GM18511 (cell line): ENCODE data around the gene CNNM3.
"Not testable (repeated sequence)": the region's sequence is repeated elsewhere in the genome, so short reads cannot be mapped to it uniquely, and the experiment has no call there.

ENCODE experiments used
- ATAC-seq: cut with Tn5 transposase; IDR thresholded peaks from one replicate; pipeline ENCODE4 v1.9.1; 2021; ENCODE audit warnings: mild to moderate bottlenecking, moderate library complexity; ENCODE audit not compliant: unreplicated experiment

Gene CNNM3

DNA sequence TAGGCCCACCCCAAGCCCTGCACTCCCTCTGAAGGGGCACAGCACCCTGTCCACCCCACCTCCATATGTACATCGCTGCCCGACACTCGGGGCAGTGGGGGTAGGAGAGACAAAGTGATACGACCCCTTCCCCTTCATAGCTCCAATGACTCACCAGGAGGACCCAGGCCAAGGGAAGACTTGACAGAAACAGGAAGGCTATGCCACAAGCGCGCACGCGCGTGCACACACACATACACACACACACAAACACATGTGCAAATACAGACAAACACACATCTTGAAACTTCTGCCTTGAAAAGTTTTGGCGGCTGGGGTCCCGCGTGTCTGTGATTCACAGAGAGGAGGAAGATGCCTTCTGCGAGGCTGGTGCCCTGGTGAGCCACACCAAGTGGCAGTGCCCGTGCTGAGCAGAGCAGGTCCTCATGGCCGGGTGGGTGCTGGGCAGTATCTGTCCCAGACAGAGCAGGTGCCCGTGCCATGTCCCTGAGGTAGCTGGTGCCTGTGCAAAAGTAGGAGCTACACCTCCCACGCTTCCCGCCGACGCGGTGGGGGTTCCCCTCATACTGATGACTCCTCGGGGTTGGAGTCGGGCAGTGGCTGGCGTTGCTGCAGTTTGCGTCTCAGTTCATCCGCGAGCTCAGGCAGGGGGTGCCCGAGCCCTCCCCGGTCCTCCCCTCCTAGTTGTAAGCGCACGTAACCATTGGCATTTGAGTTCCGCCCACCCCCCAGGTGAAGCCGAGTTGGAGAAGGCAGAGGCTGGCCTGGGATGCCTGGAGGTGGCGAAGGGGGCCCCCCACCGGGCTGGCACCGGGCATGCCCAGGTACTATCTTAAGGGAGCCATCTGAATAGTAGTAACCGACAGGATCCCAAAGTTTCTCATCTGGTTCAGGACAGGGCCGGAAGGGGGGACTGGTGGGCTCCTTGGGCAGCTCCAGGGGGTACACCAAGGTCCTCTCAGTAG is 44.3 kb downstream of the CNNM3 start:
- no peak for ATAC-seq

DNA sequence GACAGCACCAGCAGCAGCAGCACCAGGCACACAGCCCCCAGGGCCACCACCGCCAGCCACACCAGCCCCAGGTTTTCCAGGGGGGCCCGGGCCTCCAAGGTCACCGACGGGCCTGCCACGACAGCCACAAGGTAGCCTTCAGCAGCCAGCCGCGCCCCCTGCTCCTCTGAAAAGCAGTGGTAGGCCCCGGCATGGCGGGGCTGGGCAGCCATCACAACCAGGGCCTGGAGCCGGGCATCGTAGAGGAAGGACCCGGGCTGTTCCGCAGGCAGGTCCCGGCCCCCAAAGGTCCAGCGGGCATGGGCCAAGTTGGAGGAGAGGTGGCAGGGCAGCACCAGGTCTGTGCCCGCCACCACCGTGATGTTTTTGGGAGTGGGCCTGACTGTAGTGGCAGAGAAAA is 45.0 kb downstream of the CNNM3 start:
- no peak for ATAC-seq

DNA sequence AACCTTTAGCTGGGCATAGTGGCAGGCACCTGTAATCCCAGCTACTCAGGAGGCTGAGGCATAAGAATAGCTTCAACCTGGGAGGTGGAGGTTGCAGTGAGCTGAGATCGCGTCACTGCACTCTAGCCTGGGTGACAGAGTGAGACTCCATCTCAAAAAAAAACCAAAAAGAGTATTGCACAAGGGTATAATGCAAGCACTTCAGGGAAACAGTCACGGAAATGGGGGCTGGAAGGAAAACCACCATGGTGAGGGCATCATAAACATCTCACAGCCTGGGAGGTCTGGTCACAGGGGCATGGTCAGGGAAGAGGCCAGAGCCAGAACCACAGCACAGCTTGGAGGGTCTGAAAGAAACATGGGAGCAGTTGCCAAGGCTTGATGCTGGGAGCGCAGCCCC is 47.0 kb downstream of the CNNM3 start:
- not testable (repeated sequence) for ATAC-seq

DNA sequence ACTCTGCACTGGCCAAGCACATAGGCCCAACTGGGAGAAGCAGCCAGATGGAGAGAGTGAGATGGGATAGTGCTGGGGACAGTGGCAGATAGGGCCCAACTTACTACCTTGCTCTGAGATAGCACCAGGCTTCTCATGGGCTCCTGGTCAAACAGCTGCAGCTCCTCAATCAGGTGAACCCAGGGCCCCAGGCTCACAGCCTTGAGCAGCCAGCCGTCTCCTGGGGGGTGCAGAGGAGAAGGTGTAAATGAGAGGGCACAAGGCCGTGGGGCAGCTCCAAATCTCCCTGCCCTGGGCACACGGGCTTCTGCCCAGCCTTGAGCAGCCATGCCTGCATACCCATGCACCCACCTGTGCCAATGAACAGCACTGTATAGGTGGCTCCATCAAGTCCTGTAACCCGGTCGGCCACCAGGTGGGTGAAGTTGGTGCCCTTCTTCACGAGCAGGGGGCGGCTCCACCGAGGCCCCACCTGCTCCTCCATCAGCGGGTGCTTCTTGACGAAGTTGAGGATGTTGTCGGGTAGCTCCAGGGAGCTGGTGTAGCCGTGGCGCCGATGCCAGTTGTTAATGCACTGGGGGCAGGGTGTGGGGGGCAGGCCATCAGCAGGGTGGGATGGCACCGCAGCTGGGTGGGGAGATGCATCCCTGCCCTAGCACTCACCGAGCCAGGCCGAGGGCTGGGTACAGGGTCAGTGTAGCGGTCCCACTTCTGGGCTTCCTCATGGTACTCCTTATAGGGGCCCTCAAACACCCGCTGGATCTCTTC is 47.7 kb downstream of the CNNM3 start:
- ATAC-seq, result no peak

DNA sequence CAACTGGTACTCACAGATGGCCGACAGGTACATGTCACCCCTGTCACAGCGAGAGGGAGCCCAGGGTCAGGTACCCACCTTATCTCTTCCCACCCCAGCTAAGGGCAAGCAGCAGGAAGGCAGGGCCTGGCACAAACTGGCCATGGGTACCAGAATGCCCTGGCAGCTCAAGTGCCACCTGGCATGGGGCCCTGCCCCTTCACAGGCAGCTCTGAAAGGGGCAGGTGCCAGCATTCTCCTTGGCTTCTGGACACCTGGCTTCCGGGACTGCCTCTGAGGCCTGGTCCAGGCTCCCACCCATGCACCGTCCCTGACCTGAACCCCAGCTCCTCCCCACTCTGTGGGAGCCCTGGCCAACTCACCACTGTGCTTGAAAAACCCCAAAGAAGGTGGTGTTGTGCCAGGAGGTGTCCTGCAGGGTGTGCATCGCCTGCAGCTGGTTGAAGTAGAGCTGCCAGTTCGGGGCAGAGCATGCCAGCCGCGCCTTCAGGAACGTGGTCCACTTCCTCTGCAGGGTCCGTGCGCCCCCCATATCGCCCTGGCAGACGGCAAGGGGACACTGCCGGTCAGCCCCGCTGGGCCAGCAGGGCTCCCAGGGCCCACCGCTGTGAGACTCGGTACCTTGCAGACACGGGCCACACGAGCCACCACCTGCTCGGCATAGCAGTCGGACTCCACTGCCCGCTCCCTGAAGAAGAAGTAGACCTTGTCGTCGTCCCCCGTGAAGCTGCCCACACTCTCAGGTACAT is 48.4 kb downstream of the CNNM3 start:
- no peak for ATAC-seq

DNA sequence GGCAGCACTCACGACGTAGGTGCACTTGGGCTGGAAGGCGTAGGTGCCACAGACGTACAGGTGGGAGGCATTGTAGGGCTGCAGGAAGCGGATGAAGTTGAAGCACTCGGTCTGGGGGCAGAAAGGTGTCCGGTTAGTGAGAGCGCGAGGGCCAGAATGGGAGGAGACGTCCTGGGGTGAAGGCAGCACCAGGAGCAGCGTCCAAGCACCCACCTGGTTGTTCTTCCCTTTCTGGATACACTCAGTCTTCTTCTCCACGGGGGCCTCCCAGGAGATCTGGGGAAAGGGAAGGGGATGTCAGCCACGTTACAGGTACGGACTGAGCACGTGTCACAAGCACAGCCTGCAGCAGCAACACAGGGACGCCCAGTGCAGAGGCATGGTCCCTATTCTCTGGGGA is 49.6 kb downstream of the CNNM3 start:
- ATAC-seq, result no peak

DNA sequence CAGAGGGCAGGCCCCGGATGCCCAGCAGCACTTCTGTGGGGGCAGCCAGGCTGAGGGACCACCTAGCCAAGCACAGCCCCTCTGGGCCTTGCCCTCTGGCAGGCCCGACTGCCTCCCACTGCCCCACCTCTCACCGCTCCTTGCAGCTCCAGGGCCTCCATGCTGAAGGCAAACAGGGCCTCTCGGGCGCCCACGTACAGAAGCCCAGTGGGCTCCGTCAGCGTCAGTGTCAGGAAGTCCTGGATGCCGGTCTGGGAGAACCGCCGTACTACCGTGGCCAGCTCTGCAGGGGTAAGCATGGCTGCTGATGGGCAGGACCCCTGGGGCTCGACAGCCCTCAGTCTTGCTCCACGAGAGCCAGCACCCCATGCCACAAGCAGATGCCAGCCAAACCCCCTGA is 50.1 kb downstream of the CNNM3 start:
- no peak for ATAC-seq

DNA sequence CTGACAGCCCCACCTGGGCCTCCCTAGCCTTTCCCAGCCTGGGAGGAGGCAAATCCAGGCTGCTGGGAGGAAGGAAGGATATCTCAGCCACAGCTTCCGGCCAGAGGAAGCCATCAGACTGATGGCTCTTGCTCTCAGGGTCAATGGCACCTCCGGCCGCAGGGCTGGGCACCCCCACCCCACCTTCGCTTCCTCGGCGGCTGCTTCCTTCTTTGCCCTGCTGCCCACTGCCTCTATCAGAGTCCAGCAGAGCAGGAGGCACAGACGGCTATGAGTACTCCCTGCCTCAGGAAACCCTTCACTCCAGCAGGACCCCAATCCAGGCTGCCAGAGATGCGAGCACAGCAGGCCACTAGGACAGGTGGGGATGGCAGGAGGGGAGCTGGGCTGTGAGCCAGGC is 50.5 kb downstream of the CNNM3 start:
- no peak for ATAC-seq

DNA sequence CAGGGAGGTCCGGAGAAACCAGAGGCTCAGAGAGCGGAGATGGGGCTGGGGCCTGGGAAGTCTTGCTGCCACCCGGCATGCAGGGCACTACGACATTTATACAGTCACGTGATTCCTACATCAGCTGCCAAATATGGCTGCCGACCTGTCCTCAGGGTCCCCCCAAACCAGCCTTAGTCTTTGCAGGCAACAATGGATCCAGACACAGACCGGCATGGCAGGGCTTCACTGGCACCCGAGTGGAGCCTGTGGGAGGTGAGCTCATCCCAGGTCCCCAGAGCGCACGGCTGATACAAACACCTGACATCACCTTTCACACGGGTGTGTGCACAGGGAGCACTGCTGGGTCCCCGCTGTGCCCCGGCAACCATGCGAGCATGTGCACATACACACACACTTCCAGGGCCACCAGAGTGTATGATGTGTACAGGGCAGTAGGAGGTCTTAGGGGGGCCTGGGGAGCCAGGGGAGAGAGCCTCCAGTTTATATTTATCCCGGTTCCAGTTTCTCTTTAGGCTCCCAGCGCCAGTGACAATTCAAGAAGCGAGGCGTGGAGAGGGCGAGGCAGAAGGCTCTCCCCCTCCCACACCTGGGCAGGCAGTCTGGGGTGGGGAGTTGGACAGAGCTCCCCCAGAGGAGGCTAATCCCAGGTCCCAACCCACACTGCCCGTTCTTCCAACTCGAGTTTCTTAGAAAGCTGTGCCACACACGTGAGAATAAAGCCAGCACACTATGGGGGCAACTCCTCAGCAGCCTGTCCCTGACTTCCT is 51.1 kb downstream of the CNNM3 start:
- ATAC-seq, result no peak

DNA sequence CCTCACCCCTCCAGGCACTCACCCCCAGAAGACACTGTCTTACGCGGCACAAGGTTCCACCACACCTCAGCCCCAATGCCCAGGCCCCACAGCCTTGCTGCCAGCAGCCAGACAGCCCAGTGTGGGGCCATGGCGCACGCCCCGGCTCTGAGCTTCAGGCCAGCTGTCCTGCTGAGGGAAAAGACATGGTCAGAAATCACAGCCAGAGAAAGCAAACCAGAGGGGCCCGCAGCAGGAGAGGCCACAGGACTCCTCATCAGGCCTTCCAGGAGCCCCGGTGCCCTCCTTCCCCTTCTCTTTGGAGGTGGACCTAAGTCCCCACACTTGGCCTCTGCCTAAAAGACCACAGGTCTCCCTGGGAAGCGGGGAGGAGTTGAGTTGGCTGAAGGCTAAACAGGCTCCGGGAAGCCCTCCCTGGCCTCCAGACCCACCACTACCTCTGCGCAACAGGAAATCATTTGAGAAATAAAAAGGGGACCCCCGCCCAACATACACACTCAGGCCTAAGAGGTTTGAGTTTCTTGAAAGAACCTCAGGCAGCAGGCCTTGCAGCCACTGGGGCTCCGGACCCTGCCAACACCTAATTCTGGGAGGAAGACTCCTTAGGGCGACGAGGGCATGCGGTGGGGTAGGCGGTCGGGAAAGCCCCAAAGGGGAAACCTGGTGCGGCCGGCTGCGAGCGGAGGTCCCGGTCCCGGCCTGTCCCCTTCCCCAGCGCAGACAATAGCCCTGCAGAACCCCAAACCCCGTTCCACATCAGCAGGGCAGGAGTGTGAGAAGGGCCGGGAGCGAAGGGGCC is 51.9 kb downstream of the CNNM3 start:
- peak; percentile 19 for ATAC-seq

DNA sequence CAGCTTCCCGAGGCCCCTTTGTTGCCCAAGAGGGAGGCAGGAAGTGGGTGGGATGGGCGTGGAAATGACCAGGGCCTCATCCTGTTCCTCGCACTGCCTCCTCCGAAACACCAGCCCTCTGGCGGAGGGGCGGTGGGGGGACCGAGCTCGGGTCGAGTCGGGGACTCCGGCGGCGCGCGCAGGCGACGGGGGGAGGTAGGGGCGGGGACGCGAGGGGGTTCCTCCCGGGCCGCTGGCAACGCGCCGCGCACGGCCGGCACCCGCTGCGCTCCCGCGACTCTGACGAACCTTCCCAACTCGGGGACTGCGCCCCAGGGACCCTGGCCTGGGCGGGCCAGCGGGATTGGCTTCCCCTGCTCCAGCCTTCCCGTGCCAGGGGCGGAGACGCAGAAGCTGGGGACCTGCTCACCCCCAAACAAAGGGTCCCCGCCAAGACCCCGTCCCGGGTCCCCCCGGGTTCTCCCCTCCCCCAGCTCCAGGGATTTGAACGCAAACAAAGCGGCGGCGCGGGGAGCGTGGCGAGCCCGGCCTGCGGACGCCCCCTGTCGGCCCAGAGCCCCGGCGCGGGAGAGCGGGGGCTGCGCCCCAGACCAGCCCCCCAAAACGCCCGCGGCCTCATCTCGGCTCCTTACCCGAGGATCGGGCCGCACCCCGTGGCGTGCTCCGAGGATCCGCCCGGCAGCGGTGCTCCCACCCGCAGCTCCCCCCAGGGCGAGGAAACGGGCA is 52.6 kb downstream of the CNNM3 start:
- peak; percentile 52 for ATAC-seq

DNA sequence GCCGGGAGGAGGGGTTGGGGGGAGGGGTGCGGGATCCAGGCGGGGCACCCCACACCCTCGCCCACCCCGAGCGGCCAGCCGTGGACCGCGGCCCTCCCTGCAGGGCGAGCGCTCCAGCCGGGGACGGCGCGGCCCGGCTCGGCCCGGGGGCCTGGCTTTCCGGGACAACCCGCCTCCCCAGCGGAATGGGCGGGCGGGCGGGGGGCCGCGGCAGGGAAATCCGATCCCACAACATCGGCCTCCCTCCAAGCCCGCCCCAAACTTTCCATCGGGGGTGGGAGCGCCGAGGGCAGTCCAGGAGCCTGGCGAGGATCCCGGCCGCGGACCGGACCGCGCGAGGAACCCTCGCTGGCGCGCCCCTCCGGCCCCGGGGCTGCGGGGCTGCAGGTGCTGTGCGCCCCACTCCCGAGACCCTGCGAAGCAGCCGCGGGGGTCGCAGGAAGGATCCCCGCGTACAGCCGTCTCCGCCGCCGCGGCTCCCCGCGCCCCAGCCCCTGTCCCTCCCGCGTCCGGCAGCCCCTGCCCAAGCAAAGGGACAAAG is 53.3 kb downstream of the CNNM3 start:
- ATAC-seq, result peak; percentile 24

DNA sequence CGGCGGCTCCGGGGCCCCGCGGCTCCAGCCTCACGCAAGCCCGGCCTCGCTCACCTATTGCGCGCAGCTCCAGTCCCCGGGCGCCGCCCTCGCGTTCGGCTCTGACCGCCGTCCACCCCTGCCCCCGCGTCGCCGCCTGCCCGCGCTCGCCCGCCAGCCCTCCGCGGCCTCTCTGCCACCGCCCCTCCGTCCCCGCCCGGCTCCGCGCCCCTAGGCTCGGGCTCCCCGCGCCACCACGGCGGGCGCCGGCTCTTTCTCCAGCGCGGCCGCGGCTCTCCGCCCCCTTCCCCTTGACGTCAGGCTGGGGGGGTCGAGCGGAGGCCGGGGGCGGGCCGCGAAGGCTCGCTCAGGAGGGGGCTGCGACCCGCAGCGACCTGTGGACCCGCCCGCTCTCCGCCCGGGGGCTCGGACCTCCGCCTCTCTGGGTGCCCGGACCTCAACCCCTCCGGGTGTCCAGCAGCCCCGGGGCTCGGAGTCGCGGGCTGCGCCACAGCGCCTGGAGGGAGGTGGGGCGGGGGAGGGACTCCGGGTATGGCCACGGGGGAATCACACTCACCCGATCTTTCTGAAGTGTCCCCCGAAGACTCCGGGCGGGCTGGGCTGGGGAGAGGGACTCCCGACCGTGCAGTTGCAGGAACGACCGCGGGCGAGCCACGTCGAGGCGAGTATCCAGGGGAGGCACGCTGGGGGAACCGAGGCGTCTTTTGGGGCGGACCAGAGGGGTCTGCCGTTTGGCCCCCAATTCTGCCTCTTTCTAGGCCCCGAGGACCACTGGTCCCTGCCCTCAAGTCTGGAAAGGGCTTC is 54.0 kb downstream of the CNNM3 start, which contains the start of gene SEMA4C:
TSS of gene SEMA4C (minus strand) at position 259 of the 804 bp plus-strand sequence. CDS start 2,194 bp downstream, outside the sequence.
- no peak for ATAC-seq

DNA sequence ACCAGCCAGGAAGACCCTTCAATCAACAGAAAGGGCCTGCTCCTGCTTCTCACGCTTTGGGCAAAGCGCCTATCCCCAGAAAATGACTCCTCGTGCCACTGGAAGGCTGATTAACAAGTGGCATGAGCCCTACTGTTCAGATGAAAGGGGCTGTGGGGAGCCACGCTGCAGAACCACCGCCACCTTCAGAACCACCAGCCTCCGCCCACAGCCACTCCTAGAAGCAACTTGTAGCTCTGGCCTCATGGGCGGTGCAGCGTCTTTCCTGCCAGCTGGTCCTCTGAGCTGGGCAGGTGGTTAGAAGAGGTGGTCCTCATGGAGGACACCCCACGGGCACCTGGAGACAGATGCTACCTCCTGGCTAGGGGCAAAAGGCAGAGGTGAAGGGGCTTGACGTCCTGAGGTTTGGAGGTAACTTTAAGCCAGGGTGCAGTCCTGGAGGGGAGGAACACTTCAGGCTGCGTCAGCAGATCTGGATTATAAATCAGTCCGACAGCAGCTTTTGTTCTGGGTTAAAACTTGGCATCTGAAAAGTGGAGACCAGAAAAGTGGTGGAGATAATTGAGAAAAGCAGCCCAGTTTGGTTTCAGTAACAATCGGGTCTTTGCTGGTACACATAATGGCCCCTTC is 54.7 kb downstream of the CNNM3 start:
- ATAC-seq, result no peak

DNA sequence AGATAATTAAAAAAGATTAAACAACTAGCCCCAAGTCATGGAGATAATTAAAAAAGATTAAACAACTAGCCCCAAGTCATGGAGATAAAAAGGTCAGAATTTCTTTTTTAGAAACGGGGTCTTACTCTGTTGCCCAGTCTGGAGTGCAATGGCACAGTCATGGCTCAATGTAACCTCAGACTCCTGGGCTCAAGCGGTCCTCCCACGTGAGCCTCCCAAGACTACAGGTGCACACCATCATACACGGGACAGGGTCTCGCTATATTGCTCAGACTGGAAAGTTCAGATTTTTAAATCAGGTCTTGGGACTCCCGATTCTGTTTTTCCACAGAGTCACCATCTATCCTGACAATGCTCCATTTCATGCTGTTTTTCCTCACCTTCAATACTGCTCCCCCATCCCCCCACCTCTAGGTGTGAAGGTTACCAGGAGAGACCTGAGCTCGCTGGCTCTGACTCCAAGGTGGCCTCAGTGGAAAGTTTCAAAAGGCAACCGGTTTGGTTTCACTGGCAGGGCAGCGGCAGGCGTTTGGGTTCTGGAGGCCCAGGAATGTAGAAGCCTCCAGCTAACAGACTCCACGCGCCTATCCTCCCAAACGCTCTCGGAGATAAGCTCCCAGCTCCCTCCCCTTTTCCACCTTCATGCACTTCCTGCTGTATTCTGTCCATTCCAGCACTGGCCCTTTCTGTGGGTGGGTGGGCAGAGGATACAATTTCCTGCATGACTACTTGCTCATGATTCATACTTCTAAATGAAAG is 56.7 kb downstream of the CNNM3 start:
- ATAC-seq, result no peak

DNA sequence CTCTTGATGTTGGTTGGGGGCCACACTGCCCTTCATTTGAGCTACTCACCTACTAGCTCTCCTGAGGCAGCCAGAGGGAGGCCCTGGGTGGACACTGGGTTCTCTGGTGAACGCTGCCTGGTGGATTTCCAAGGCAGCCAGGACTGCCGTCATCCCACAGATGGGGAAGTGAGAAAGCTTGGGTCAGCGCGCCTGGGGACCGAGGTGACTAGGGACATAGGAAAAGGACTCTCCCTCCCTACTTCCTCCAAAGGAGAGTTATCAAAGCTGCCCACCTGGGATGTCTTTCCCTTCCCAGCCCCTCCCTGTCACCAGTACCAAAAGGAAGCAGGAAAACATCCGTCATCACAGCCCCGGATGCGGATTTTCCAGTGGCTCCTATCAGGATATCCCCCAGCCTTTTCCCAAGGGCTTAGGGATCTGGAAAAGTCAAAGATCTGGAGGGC is 57.6 kb downstream of the CNNM3 start:
- ATAC-seq, result no peak
